Left lung (tissue), 10 donors: ENCODE data around the gene TENM3. TPM values are rescaled to one million over a fixed set of nuclear protein-coding genes. Genes with fewer than 3 reads are reported as not detected.

Experiments used
- ATAC-seq: fragments of 200-7000 bp; cut with Tn5 transposase; one replicate; pipeline ENCODE4 v1.9.1; 2020; ENCODE audit warnings: moderate library complexity
- DNase-seq, 4 donors: peaks; one replicate each; pipeline ENCODE4 v3.0.0-alpha.2; 2013 to 2020
- H3K27ac ChIP-seq, 2 donors: fragments of 200-600 bp; sonication (generic) in 1 of 2; one replicate each; pipeline versions ENCODE4 v1.5.0 to v1.8.0; 2020 to 2021
- H3K27me3 ChIP-seq, 2 donors: fragments of 200-600 bp; sonication (generic) in 1 of 2; one replicate each; pipeline versions ENCODE4 v1.5.0 to v1.8.0; 2020 to 2021
- H3K36me3 ChIP-seq, 2 donors: fragments of 200-600 bp; sonication (generic) in 1 of 2; one replicate each; pipeline versions ENCODE4 v1.5.0 to v1.8.0; 2020 to 2021
- H3K4me1 ChIP-seq, 2 donors: fragments of 200-600 bp; one replicate each; pipeline ENCODE4 v1.8.0; 2021
- H3K4me3 ChIP-seq, 2 donors: fragments of 200-600 bp; sonication (generic) in 1 of 2; one replicate each; pipeline versions ENCODE4 v1.5.0 to v1.8.0; 2020 to 2021; ENCODE audit warnings: mild to moderate bottlenecking in 1 of 2
- H3K9me3 ChIP-seq, 2 donors: fragments of 200-600 bp; sonication (generic) in 1 of 2; one replicate each; pipeline versions ENCODE4 v1.5.0 to v1.8.0; 2020 to 2021
- intact Hi-C, 2 donors: fragments of 100-400 bp; cut with DNase I; formaldehyde crosslinking; loops; one replicate each; pipeline versions ENCODE4 v1.11.2 to v1.14.2; 2022
- polyA plus RNA-seq, 6 donors: library from polyadenylated mRNA; unstranded; fragments of 120-200 nt; gene quantifications; one replicate each; pipeline ENCODE4 v1.2.1, GENCODE V29; 2013; ENCODE audit not compliant: insufficient read length in 6 of 6
- total RNA-seq, 2 donors: library from RNA; stranded (reverse); fragmentation: NEBNext Ultra II Directional; extraction: Animal tissue kit (Norgen Biotek cat#: 25700); gene quantifications; one replicate each; pipeline ENCODE4 v1.2.1, GENCODE V29; 2021
- TF ChIP-seq, protein P1 (sequence below), 2 donors: fragments of 200-600 bp; sonication (generic) in 1 of 2; IDR thresholded peaks; one replicate each; pipeline versions ENCODE4 v1.5.0 to v1.8.0; 2021; ENCODE audit warnings: antibody characterized with exemption in 2 of 2
- donor health status: DM: no; HTN: yes; CAD: no.
- donor health status: DM: no; HTN: no; CAD: no.

The TENM3 gene
- total and polyA plus RNA-seq, 8 donors, result 2.2 to 5.6 (median 3.1) TPM

DNA sequence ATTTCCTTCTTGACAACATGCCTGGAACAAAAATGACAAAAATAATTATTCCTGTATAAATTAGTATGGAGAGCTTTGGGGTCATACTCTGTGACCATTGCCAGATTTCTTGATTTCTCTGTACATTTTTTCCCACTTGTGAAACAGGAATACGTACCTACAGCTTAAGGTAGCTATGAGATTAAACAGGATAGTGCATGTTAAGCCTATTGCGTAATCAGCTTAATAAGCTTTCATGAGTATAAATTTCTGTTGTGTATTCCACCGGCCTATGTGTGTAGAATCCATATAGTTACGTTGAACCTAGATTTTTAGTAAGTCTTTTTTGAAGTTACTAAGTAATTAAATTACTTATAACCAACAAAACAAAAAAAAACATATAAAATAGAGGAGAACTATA is 339.0 kb downstream of the TENM3 start:
- H3K4me1 ChIP-seq, result no peaks in the 10 kb centered on the region
- no peak overlapping the region for H3K4me3 ChIP-seq
- H3K27ac ChIP-seq, result no peak overlapping the region
- H3K9me3 ChIP-seq, result no peaks in the 10 kb centered on the region
- ATAC-seq (no peak), DNase-seq (no peak)
- TF ChIP-seq, protein P1, sequence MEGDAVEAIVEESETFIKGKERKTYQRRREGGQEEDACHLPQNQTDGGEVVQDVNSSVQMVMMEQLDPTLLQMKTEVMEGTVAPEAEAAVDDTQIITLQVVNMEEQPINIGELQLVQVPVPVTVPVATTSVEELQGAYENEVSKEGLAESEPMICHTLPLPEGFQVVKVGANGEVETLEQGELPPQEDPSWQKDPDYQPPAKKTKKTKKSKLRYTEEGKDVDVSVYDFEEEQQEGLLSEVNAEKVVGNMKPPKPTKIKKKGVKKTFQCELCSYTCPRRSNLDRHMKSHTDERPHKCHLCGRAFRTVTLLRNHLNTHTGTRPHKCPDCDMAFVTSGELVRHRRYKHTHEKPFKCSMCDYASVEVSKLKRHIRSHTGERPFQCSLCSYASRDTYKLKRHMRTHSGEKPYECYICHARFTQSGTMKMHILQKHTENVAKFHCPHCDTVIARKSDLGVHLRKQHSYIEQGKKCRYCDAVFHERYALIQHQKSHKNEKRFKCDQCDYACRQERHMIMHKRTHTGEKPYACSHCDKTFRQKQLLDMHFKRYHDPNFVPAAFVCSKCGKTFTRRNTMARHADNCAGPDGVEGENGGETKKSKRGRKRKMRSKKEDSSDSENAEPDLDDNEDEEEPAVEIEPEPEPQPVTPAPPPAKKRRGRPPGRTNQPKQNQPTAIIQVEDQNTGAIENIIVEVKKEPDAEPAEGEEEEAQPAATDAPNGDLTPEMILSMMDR (IDR thresholded peaks at IDR 0.05), result no peak
- H3K36me3 ChIP-seq, result no peaks in the 10 kb centered on the region
- H3K27me3 ChIP-seq, result no peaks in the 10 kb centered on the region
- intact Hi-C loops, result no loop called here

- Histone ChIP-seq H3K4me3 (no peak overlapping the region), H3K27ac (no peak overlapping the region), H3K9me3 (peaks cover 0 to 2% of the 10 kb centered on the region in 2 donors), H3K36me3 (no peaks in the 10 kb centered on the region), H3K4me1 (no peaks in the 10 kb centered on the region), H3K27me3 (no peaks in the 10 kb centered on the region)
- TF ChIP-seq, protein P1 (IDR thresholded peaks at IDR 0.05), result no peak
- intact Hi-C loops, result no loop called here
- DNase-seq (peak in 1 of 4 donors; percentile 26), ATAC-seq (no peak)
Observed at GRCh38 chr4:182583703-182584415, 340.7 kb downstream of the TENM3 start.

- intact Hi-C loops, result no loop called here
- no peaks in the 10 kb centered on the region for H3K36me3 ChIP-seq
Observed at GRCh38 chr4:182585321-182585720, 342.1 kb downstream of the TENM3 start.

GRCh38 chr4:182589100-182589499 is 345.9 kb downstream of the TENM3 start:
- no peak for DNase-seq
- TF ChIP-seq, protein P1 (IDR thresholded peaks at IDR 0.05), result no peak
- Histone ChIP-seq H3K36me3 (no peaks in the 10 kb centered on the region), H3K9me3 (peaks cover 0 to 12% of the 10 kb centered on the region in 2 donors), H3K27me3 (no peaks in the 10 kb centered on the region), H3K4me3 (no peak overlapping the region), H3K4me1 (no peaks in the 10 kb centered on the region), H3K27ac (no peak overlapping the region)
- intact Hi-C loops, result no loop called here
- ATAC-seq, result no peak

More at GRCh38 chr4:182585321-182585720, 342.1 kb downstream of the TENM3 start:
- H3K4me3 ChIP-seq, result no peak overlapping the region
- no peaks in the 10 kb centered on the region for H3K4me1 ChIP-seq
- no peak overlapping the region for H3K27ac ChIP-seq
- peaks cover 0 to 12% of the 10 kb centered on the region in 2 donors for H3K9me3 ChIP-seq
- H3K27me3 ChIP-seq, result no peaks in the 10 kb centered on the region
- DNase-seq (no peak), ATAC-seq (no peak)
- TF ChIP-seq, protein P1 (IDR thresholded peaks at IDR 0.05), result no peak

- no peak for ATAC-seq
- peaks cover 0 to 12% of the 10 kb centered on the region in 2 donors for H3K9me3 ChIP-seq
- TF ChIP-seq, protein P1 (IDR thresholded peaks at IDR 0.05), result no peak
Observed at GRCh38 chr4:182593402-182593801, 350.2 kb downstream of the TENM3 start.

More at GRCh38 chr4:182593402-182593801, 350.2 kb downstream of the TENM3 start:
- Histone ChIP-seq H3K27me3 (no peaks in the 10 kb centered on the region), H3K27ac (no peak overlapping the region), H3K4me3 (no peak overlapping the region), H3K4me1 (no peaks in the 10 kb centered on the region), H3K36me3 (no peaks in the 10 kb centered on the region)
- DNase-seq, result no peak
- intact Hi-C loops, result no loop called here
